Urinary bladder (tissue), 4 donors: ENCODE results near the gene KLF6. TPM values are rescaled to one million over a fixed set of nuclear protein-coding genes. Genes with fewer than 3 reads are reported as not detected.

Experiments
- DNase-seq: peaks from one replicate; pipeline ENCODE4 v3.0.0-alpha.2; 2015; ENCODE audit errors: extremely low spot score
- H3K27ac ChIP-seq: one replicate; pipeline ENCODE4 v1.5.1; 2013; ENCODE audit warnings: low read depth, mild to moderate bottlenecking, moderate library complexity
- H3K36me3 ChIP-seq: one replicate; pipeline ENCODE4 v1.6.1; 2013; ENCODE audit warnings: mild to moderate bottlenecking, moderate library complexity; ENCODE audit not compliant: insufficient read depth
- H3K4me1 ChIP-seq: one replicate; pipeline ENCODE4 v1.6.1; 2013; ENCODE audit warnings: mild to moderate bottlenecking, moderate library complexity; ENCODE audit not compliant: insufficient read depth
- H3K4me3 ChIP-seq: one replicate; pipeline ENCODE4 v1.5.1; 2013; ENCODE audit warnings: low read depth, low read length
- WGBS: extraction: QIAGEN DNeasy Blood & Tissue Kit; methylation state at CpG from one replicate; pipeline ENCODE4 v1.1.7; 2013; 5-methylcytosine and 5-hydroxymethylcytosine counted together
- polyA plus RNA-seq: library from polyadenylated mRNA; stranded (reverse); fragments of 200-250 nt; gene quantifications from one replicate; pipeline ENCODE4 v1.2.3, GENCODE V29; 2013
- total RNA-seq: library from RNA; depleted of rRNA; stranded (reverse); fragments of >200 nt; gene quantifications from one replicate; pipeline ENCODE4 v1.2.3, GENCODE V29; 2014
- donor health status: healthy with polysubstance abuse.
- donor health status: healthy.

Gene KLF6
- total and polyA plus RNA-seq, 2 donors, result 69.8 to 137 TPM

DNA sequence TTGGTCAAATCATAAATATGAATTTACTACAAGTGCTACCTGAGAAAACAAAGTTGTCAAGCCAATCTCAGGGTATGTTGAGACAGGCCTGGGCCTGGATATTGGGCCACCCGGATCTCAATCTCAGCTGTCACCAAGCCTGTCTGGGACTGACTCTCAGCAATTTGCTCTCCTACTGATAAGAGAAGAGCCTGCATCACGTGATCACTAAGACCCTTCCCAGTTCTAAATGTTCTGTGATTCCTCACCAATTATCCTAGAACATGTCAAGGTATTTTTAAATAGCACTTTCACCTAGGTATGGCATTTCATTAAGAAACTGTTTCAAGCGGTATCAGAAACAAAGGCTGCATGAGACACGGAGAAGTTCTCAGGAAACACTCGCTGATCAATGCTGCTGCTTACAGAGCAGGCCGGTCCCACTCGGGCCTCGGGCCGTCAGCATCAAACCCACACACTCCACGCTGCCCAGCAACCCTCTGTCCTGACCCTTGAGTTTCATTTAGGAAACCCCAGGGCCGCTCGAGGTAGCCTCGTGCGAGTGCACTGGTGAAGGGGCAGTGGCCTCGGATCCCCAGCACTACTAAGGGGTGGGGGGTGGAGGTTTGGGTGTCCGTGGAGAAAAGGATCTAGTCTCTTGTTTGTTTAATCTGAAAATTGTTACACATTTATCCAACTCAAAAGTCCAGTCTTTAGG lies 4.1 kb downstream of the KLF6 start:
- 37% methylated on average over 16 of the region's 16 CpGs for WGBS
- Histone ChIP-seq H3K27ac (peak overlapping the region; percentile 84), H3K36me3 (peaks cover 4% of the 10 kb centered on the region), H3K4me3 (peak overlapping the region; percentile 95), H3K4me1 (peaks cover 3% of the 10 kb centered on the region)
- DNase-seq, result no peak

DNA sequence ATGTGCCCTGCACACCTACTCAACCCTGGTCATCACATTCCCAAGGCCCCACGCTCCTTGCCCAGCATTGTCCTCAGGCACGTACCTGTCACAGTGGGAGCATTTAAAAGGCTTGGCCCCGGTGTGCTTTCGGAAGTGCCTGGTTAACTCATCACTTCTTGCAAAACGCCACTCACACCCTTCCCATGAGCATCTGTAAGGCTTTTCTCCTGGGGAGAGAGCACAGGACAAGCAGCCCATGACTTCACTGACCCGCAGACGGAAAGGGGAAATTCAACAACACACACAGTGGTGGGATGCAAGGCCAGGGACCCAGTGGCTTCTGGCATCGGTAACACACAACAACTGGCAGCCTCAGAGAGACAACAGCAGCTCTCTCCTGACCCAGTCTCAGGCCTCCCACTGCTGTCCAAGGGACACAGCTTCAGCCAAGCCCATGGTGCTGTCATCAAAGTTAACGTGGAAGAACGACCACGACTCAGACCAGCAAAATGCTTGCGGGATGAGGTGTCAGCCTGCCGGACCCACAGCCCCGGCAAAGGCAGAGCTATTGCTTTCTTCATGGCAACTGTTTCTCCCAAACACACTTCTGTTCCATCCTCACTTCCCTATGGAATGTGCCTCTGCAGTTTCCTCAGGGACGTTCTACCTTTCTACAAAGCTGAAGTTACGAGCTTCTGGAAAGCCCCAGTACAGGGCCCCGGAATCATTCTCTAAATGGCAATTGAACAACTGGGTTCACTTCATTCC lies 4.8 kb downstream of the KLF6 start:
- Histone ChIP-seq H3K27ac (peak overlapping the region; percentile 78), H3K4me3 (peak overlapping the region; percentile 95), H3K36me3 (peaks cover 4% of the 10 kb centered on the region), H3K4me1 (peaks cover 3% of the 10 kb centered on the region)
- WGBS, result 35% methylated on average over 17 of the region's 17 CpGs
- DNase-seq, result no peak

DNA sequence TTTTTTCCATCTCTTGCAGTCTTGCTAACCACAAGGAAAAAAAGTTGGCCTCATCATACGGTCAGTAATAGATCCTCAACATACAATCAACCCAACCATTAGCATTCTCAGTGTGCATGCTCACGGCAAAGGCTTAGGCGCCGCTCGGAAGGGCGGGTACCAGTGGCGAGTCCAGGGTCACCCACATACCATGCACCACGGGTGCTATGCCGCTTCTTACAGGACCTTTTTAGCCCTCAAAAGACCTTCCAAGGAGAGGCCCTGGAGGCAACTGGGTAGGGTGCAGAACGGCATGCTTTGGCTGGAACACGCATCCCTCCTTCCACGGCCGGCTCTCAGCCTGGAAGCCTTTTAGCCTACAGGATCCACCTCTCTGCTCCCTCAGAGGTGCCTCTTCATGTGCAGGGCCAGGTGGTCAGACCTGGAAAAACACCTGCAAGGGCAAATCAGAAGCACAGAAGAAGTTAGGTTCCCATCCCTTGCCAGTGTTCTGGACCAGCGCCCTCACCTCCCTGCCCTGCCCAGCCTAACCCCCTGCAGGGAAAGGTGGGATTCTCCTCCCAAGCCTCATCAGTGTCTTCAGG lies 5.8 kb downstream of the KLF6 start:
- Histone ChIP-seq H3K27ac (peak overlapping the region; percentile 25), H3K36me3 (peaks cover 4% of the 10 kb centered on the region), H3K4me1 (peaks cover 3% of the 10 kb centered on the region), H3K4me3 (no peak overlapping the region)
- 74% methylated on average over 14 of the region's 14 CpGs for WGBS
- no peak for DNase-seq

DNA sequence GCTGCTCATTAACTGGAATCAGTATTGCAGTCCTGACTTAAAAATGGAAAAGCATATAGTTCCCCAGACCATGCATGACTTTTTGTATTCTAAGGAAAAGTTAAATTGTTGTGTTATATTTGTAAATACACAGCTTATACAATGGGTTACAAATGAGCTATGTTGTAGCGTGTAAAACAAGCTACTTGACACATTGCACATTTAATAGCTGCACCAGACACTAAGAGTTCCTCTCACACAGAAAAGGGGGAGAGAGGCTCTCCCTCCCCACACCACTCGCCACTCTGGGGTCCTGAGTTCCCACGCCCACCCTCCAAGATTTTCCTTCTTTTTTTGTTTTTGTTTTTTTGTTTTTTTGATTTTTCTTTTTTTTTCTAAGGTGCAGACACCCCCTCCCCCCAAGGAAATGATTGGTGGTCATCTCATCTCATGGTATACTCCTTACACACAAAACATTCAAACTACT lies 6.3 kb downstream of the KLF6 start:
- peaks cover 3% of the 10 kb centered on the region for H3K4me1 ChIP-seq
- H3K36me3 ChIP-seq, result peaks cover 4% of the 10 kb centered on the region
- peak overlapping the region; percentile 14 for H3K27ac ChIP-seq

DNA sequence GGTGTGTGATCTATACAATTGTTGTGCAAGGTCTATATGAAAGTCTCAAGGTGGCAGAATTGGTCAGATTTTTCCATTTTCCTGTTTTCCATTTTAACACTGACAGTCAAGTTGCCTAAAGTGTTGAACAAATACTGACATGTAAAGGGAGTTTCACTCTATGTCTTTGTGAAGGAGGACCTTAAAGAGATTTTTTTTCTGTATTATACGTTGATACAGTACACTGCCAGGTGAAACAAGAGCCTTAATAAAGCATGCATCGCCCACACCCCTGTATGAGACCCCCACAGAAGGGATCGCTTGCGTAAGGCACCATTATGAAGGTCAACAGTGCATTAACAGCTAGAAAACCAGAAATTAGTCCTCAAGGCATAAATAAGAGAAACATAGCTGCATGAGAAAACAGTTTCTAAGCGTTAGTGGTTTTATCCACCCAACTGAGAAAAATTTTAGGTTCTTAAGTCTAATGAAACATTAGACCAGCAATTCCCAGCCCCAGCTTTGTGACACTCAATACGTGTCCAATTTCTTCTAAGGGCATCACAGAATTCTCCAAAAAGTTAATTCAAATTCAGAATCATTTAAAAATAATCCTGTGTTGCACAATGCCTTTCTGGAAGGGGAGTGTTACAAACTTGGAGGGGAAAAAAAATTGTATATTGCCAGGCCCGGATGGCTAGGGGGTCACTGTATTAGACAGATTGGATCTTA lies 6.9 kb downstream of the KLF6 start:
- H3K4me3 ChIP-seq, result no peak overlapping the region
- 66% methylated on average over 7 of the region's 7 CpGs for WGBS
- peak overlapping the region; percentile 15 for H3K27ac ChIP-seq
- H3K4me1 ChIP-seq, result peaks cover 3% of the 10 kb centered on the region
- DNase-seq, result no peak
- H3K36me3 ChIP-seq, result peaks cover 4% of the 10 kb centered on the region

More for the DNA sequence above, 6.3 kb downstream of the KLF6 start:
- no peak for DNase-seq
- WGBS, result 76% methylated on average over 3 of the region's 3 CpGs
- H3K4me3 ChIP-seq, result no peak overlapping the region

DNA sequence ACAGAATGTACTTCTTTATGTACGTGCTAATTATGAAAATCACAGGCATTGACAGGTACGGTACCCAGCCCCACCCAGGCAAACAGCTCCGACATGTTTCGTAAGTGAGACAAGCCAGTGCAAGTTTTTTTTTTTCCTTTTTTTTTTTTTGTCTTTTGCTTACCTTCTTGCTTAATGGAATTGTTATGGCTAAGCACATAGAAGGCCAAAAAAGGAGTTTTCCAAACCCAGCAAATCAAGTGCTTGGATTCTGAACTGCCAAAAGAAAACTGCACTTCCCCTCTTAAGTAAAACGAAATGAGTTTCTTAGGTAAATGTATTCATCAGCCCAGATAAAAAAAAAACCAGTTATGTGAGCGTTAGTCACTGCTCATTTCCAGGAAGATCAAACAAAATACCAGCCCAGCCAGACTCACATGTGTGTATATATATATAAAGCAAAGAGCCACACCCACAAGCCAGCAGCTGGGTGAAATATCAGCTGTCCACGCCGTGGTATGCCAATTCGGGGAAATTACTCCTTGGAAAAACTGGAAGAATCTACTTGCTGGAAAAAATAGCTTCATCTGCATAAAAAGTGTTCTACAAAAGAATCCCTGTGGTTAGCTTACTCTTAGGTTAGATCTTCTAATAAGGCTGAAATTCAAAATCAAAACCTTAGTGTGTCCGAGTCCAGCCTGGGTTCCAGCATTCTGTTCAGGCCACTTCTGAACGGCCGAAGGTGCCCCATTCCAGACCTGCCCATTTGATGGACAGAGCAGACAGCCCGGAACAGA lies 8.0 kb downstream of the KLF6 start:
- H3K27ac ChIP-seq, result peak overlapping the region; percentile 84
- DNase-seq, result no peak
- no peak overlapping the region for H3K4me3 ChIP-seq
- peaks cover 3% of the 10 kb centered on the region for H3K4me1 ChIP-seq
- peaks cover 4% of the 10 kb centered on the region for H3K36me3 ChIP-seq
- 30% methylated on average over 13 of the region's 13 CpGs for WGBS

GRCh38 chr10:3775696-3776551 lies 9.1 kb downstream of the KLF6 start:
- Histone ChIP-seq H3K4me1 (peaks cover 3% of the 10 kb centered on the region), H3K36me3 (peaks cover 2% of the 10 kb centered on the region), H3K4me3 (no peak overlapping the region), H3K27ac (peak overlapping the region; percentile 53)
- 54% methylated on average over 8 of the region's 8 CpGs for WGBS
- no peak for DNase-seq

DNA sequence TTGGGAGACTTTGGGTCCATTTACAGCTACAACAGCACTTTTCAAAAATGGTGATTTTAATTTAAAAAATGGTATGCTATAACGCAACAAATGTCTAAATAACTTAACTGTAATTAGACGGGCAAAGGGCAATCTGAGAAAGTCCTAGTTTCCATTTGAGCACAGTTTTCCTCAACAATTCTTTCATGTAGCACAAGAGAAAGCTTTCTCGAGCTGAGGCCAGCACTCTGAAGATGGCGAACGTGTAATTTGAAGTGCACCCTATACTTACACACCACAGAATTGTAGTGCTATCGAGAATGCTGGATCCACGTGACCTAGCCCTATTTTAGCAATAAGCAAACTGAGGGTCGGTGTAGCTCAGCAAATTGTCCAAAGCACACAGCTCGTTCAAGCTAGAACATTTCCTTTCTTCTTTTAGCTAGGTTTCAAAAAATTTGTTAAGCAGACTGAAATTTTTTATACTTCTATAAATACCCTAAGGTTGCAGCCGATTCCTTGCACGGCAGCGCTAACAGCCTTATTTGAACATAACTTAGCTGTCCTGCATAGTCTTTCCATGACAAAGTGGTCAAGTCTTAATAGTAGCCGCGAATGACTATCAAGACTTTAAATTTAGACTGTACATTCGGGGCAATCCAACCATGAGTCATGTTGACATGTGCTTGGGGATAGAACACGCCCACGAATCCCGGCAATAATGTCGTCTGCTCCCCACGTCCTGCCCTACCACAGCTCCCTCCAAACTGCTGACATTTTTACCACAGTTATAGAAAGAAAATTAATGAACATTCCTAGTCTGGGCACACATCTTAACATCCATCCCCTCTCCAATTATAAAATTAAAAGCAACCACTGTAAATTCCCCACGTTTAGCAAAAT lies 10.0 kb downstream of the KLF6 start:
- H3K27ac ChIP-seq, result peak overlapping the region; percentile 18
- no peak for DNase-seq
- H3K36me3 ChIP-seq, result no peaks in the 10 kb centered on the region
- H3K4me3 ChIP-seq, result no peak overlapping the region
- peaks cover under 1% of the 10 kb centered on the region for H3K4me1 ChIP-seq
- 63% methylated on average over 21 of the region's 21 CpGs for WGBS

DNA sequence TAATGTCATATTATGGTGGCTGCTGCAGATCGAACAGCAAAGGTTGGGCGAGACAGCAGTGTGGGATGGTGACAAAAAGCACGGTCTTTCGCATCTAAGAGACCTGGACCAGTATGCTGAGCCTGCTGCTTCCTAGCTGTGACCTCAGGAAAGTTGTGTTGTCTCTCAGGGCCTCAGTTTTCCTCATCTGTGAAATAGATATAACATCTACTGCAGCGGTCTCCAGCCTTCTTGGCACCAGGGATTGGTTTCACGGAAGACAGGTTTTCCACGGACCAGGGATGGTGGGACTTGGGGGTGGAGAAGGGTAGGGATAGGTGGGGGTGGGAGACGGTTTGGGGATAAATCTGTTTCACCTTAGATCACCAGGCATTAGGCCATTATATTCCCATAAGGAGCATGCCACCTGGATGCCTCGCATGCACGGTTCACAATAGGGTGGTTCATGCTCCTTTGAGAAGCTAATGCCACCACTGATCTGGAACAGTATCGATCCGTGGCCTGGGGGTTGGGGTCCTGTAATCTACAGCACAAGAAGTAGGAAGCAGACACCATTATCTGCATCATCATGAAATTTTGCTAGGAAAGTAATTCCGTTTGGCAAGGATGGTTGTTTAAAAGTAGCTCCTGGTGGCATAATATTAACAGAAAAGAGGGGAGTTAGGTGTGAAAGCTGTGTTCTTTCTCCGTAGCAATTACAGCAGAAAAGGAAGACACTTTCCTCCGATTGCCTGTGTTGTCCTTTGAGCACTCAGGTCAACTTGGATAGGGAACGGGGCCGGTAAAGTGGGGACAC lies 10.8 kb downstream of the KLF6 start:
- no peak overlapping the region for H3K4me3 ChIP-seq
- H3K27ac ChIP-seq, result no peak overlapping the region
- no peaks in the 10 kb centered on the region for H3K4me1 ChIP-seq
- WGBS, result 94% methylated on average over 17 of the region's 17 CpGs
- H3K36me3 ChIP-seq, result no peaks in the 10 kb centered on the region
- DNase-seq, result no peak

- WGBS, result 79% methylated on average over 10 of the region's 10 CpGs
- DNase-seq, result no peak
- H3K27ac ChIP-seq, result no peak overlapping the region
- no peaks in the 10 kb centered on the region for H3K36me3 ChIP-seq
- no peaks in the 10 kb centered on the region for H3K4me1 ChIP-seq
- no peak overlapping the region for H3K4me3 ChIP-seq
Observed at GRCh38 chr10:3773460-3774017, 11.5 kb downstream of the KLF6 start.
